Measurements from ENCODE around the gene RAB35.
"Not testable (repeated sequence)": the region's sequence is repeated elsewhere in the genome, so short reads cannot be mapped to it uniquely, and the experiment has no call there.

RAB35 gene

DNA sequence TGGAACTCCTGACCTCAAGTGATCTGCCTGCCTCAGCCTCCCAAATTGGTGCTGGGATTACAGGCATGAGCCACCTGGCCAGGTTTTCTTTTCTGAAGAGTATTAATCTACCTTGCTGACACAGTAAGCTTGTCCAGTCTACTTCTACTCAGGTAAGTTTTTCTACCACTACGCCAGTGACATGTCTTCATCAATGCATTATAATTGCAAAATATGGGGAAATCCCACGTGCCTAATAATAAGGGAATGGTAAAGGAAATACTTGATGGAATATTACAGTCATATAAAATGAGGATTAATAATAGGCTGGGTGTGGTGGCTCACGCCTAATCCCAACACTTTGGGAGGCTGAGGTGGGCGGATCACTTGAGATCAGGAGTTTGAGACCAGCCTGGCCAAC, 62.3 kb downstream of the RAB35 start:
- no peak for DNase-seq

DNA sequence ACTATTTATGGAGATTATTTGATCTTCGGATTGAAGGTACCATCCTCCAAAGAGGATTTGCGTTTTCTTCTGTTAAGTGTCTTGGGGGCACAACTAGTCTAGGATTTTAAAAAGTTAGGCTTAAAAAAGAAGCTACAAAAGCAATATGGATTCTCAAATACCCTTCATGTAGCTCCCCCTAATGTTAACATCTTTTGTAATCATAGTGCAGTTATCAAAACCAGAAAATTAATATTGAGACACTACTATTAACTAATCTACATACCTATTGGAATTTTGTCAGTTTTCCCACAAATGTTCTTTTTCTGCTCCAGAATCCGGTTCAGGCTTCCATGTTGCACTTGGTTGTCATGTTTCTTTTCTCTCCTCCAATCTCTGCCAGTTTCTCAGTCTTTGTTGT, 65.0 kb downstream of the RAB35 start:
- DNase-seq: no peak

DNA sequence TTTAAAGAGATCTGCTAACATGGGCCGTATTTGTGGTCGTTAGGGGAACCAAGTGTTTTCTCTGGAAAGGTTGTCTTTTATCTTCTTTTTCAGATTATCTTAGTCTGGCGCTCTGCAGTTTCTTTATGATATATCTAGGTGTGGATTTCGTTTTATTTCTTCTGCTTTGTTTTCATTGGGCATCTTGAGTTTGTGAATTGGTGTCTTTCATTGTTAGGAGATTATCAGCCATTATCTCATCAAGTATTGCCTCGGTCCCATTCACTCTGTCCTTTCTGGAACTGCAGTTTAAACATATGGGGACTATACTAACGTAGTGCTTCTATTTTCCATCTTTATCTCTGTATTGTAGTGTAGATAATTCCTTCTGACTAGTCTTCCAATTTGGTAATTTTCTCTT, 67.1 kb downstream of the RAB35 start:
- no peak for DNase-seq

DNA sequence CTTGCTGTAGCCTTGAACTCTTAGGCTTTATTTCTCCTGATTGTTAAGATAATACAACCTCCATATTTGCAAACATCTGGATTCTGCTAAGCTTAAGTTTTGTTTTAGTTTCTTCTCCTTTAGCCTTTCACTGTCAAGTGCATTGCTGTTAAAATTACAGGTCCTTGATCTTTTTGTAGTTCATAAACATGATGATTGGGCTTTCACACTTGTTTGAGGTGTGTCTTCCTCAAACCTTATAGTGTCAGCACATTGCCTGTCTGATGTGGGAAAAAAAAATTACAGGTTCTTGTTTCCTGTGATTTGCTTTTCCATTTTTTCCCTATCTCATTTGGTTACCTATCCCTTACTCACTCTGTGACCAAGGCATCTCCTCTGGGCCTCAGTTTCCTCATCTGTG, 68.3 kb downstream of the RAB35 start:
- DNase-seq: no peak

DNA sequence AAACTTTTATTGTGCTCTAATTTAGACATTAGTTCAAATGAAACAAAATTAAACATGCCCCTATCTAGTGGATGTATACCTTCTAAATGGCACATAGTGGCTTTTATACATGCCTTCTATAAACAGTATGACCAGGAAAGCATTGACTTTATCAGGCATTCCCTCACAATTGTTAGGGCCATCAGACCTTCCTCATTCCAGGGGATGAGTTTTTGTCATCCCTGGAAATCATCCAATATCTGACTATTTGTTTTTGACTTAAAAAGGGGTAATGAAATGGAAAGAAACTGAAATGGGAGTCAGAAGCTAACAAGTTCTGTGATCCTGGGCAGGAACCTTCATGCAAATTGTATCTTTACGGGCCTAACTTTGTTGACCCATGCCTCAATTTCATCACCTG, 69.5 kb downstream of the RAB35 start:
- no peak for DNase-seq

DNA sequence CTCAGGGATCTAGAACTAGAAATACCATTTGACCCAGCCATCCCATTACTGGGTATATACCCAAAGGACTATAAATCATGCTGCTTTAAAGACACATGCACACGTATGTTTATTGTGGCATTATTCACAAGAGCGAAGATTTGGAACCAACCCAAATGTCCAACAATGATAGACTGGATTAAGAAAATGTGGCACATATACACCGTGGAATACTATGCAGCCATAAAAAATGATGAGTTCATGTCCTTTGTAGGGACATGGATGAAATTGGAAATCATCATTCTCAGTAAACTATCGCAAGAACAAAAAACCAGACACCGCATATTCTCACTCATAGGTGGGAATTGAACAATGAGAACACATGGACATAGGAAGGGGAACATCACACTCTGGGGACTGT, 71.2 kb downstream of the RAB35 start:
- not testable (repeated sequence) for DNase-seq
